SK-N-SH (cell line): ENCODE data around the gene TM9SF3. TPM values are rescaled to one million over a fixed set of nuclear protein-coding genes. Genes with fewer than 3 reads are reported as not detected.
A peak's percentile ranks its signal among the peaks of the same experiment; 100 is the strongest.

Source experiments
- CTCF ChIA-PET: fragments of 300-600, 350-600 bp; formaldehyde crosslinking; extraction: SDS; loops from one replicate; lab custom pipeline; 2021; lab: Yijun Ruan, JAX
- POLR2A ChIA-PET: fragments of 350-600 bp; sonication (Branson Sonifier 250); formaldehyde crosslinking; extraction: SDS; loops from one replicate; lab custom pipeline; 2020; ENCODE audit warnings: antibody characterized with exemption, inconsistent platforms; lab: Yijun Ruan, JAX
- DNase-seq: peaks from one replicate; pipeline ENCODE4 v3.0.0; 2012
- H2AFZ ChIP-seq: fragments of 200-600 bp; sonication (generic); 2 replicates; pipeline ENCODE4 v1.8.1; 2016; ENCODE audit warnings: antibody characterized with exemption, mild to moderate bottlenecking, low read depth
- H3F3A ChIP-seq: fragments of 200-600 bp; sonication (generic); replicated peaks from 2 replicates; pipeline ENCODE3; 2016; ENCODE audit warnings: antibody characterized with exemption, mild to moderate bottlenecking; ENCODE audit not compliant: insufficient read depth
- H3K27ac ChIP-seq, 2 experiments: fragments of 200-500 bp in 1 of 2; fragments of 200-600 bp in 1 of 2; sonication (Bioruptor generic) in 1 of 2; sonication (generic), shearing (Covaris generic) in 1 of 2; 2 replicates each; pipeline versions ENCODE4 v1.5.1 to v1.6.1; 2014 to 2016; ENCODE audit warnings: low read depth in 2 of 2, inconsistent platforms in 1 of 2, low read length in 1 of 2, mild to moderate bottlenecking in 1 of 2, mixed read lengths in 1 of 2
- H3K27me3 ChIP-seq: fragments of 200-600 bp; sonication (generic), shearing (Covaris generic); 2 replicates; pipeline ENCODE4 v1.6.1; 2016; ENCODE audit warnings: mixed run types; ENCODE audit not compliant: insufficient read depth
- H3K36me3 ChIP-seq, 2 experiments: fragments of 200-500 bp in 1 of 2; fragments of 200-600 bp in 1 of 2; sonication (Bioruptor generic) in 1 of 2; sonication (generic) in 1 of 2; replicated peaks in 1 of 2; 2 replicates each; pipeline versions ENCODE3 to v1.5.1; 2014 to 2016; ENCODE audit warnings: low read length in 1 of 2, mild to moderate bottlenecking in 1 of 2; ENCODE audit not compliant: insufficient read depth in 2 of 2, control insufficient read depth in 1 of 2
- H3K4me1 ChIP-seq, 2 experiments: fragments of 200-500 bp in 1 of 2; fragments of 200-600 bp in 1 of 2; sonication (Bioruptor generic) in 1 of 2; sonication (generic), shearing (Covaris generic) in 1 of 2; 2 replicates each; pipeline versions ENCODE4 v1.5.1 to v1.6.1; 2014 to 2016; ENCODE audit warnings: low read depth in 1 of 2, low read length in 1 of 2, mixed run types in 1 of 2; ENCODE audit not compliant: insufficient read depth in 2 of 2, control insufficient read depth in 1 of 2
- H3K4me2 ChIP-seq: fragments of 200-600 bp; sonication (generic), shearing (Covaris generic); 2 replicates; pipeline ENCODE4 v1.6.1; 2017; ENCODE audit warnings: mixed run types
- H3K4me3 ChIP-seq, 2 experiments: fragments of 200-500 bp in 1 of 2; fragments of 200-600 bp in 1 of 2; sonication (Bioruptor generic) in 1 of 2; sonication (generic), shearing (Covaris generic) in 1 of 2; 2 replicates each; pipeline versions ENCODE4 v1.5.1 to v1.8.1; 2014 to 2016; ENCODE audit warnings: low read depth in 2 of 2, inconsistent platforms in 1 of 2, low read length in 1 of 2, mild to moderate bottlenecking in 1 of 2, mixed read lengths in 1 of 2, moderate library complexity in 1 of 2
- H3K79me2 ChIP-seq: fragments of 200-600 bp; sonication (generic); 2 replicates; pipeline ENCODE4 v1.8.1; 2017; ENCODE audit warnings: mild to moderate bottlenecking; ENCODE audit not compliant: insufficient read depth
- H3K9ac ChIP-seq: fragments of 200-600 bp; sonication (generic); 2 replicates; pipeline ENCODE4 v1.6.1; 2017; ENCODE audit warnings: mixed run types
- H3K9me2 ChIP-seq: fragments of 200-600 bp; sonication (generic); 2 replicates; pipeline ENCODE4 v1.6.1; 2017; ENCODE audit warnings: mixed run types
- H3K9me3 ChIP-seq: fragments of 200-600 bp; sonication (generic); 2 replicates; pipeline ENCODE4 v1.6.1; 2017; ENCODE audit warnings: mixed run types, mild to moderate bottlenecking, moderate library complexity
- H4K20me1 ChIP-seq: fragments of 200-600 bp; sonication (generic); 2 replicates; pipeline ENCODE4 v1.6.1; 2017; ENCODE audit warnings: mild to moderate bottlenecking, mixed run types; ENCODE audit not compliant: insufficient read depth
- CTCF ChIP-seq: fragments of 200-600 bp; sonication (generic); IDR thresholded peaks from 2 replicates; pipeline ENCODE4 v1.6.1; 2017; ENCODE audit warnings: antibody characterized with exemption, mild to moderate bottlenecking, moderate library complexity
- ELF1 ChIP-seq: IDR thresholded peaks from 2 replicates; pipeline ENCODE4 v1.4.0; 2012
- EP300 ChIP-seq, 2 experiments: IDR thresholded peaks; 2 replicates each; pipeline versions ENCODE4 v1.4.0 to v1.6.1; 2012; ENCODE audit warnings: borderline replicate concordance in 1 of 2, low read depth in 1 of 2, low read length in 1 of 2
- EZH2phosphoT487 ChIP-seq: fragments of 200-600 bp; sonication (generic); IDR thresholded peaks from 2 replicates; pipeline ENCODE4 v1.6.1; 2017; ENCODE audit warnings: low read depth, mixed run types, mild to moderate bottlenecking, antibody characterized with exemption, moderate library complexity, borderline replicate concordance
- FOSL2 ChIP-seq: IDR thresholded peaks from 2 replicates; pipeline ENCODE4 v1.4.0; 2012; ENCODE audit warnings: low read depth, mild to moderate bottlenecking, moderate library complexity, borderline replicate concordance
- FOXJ3 ChIP-seq: sonication (generic); formaldehyde crosslinking; IDR thresholded peaks from 2 replicates; pipeline ENCODE4 v1.5.1; 2020; ENCODE audit warnings: mild to moderate bottlenecking, missing genetic modification reagents
- GABPA ChIP-seq: IDR thresholded peaks from 2 replicates; pipeline ENCODE4 v1.4.0; 2012; ENCODE audit warnings: low read depth, mild to moderate bottlenecking
- IRF3 ChIP-seq: fragments of 150-350 bp; IDR thresholded peaks from 2 replicates; pipeline ENCODE4 v1.6.1; 2016; ENCODE audit warnings: mild to moderate bottlenecking, low read depth, low read length
- JUND ChIP-seq: IDR thresholded peaks from 2 replicates; pipeline ENCODE4 v1.4.0; 2012
- MAX ChIP-seq: IDR thresholded peaks from 2 replicates; pipeline ENCODE4 v1.4.0; 2012; ENCODE audit warnings: low read depth
- MEF2A ChIP-seq: IDR thresholded peaks from 2 replicates; pipeline ENCODE4 v1.4.0; 2012; ENCODE audit warnings: low read depth, borderline replicate concordance
- NFIC ChIP-seq: IDR thresholded peaks from 2 replicates; pipeline ENCODE4 v1.4.0; 2012; ENCODE audit warnings: borderline replicate concordance
- NRF1 ChIP-seq: IDR thresholded peaks from 2 replicates; pipeline ENCODE4 v1.6.1; 2012; ENCODE audit warnings: low read depth, mild to moderate bottlenecking, low read length
- POLR2AphosphoS5 ChIP-seq: IDR thresholded peaks from 2 replicates; pipeline ENCODE4 v1.6.1; 2012; ENCODE audit warnings: low read depth, low read length
- SIN3A ChIP-seq: IDR thresholded peaks from 2 replicates; pipeline ENCODE4 v1.6.1; 2012; ENCODE audit warnings: low read depth, mild to moderate bottlenecking, low read length, moderate library complexity, borderline replicate concordance
- SMC3 ChIP-seq: IDR thresholded peaks from 2 replicates; pipeline ENCODE4 v1.6.1; 2012; ENCODE audit warnings: low read depth, low read length, improper control_type of control experiment
- USF1 ChIP-seq: IDR thresholded peaks from 2 replicates; pipeline ENCODE4 v1.4.0; 2012; ENCODE audit warnings: low read depth, borderline replicate concordance
- USF2 ChIP-seq: fragments of 150-350 bp; IDR thresholded peaks from 2 replicates; pipeline ENCODE4 v1.6.1; 2017; ENCODE audit warnings: antibody characterized with exemption, low read length, low read depth, borderline replicate concordance
- ZBTB33 ChIP-seq: IDR thresholded peaks from 2 replicates; pipeline ENCODE4 v1.4.0; 2012; ENCODE audit warnings: low read depth, borderline replicate concordance
- WGBS: methylation state at CpG from one replicate; pipeline ENCODE4 v1.1.6; 2017; ENCODE audit warnings: low lambda C conversion rate; 5-methylcytosine and 5-hydroxymethylcytosine counted together
- polyA plus RNA-seq, 3 experiments: library from polyadenylated mRNA; depleted of rRNA; stranded (reverse); fragments of >200 nt; gene quantifications; 2 replicates each; pipeline ENCODE4 v1.2.3, GENCODE V29; 2012

The TM9SF3 gene
- polyA plus RNA-seq, 1 of the 3 experiments (the other 2 are of a cell fraction): 24.9 TPM

- Histone ChIP-seq H4K20me1 (peaks cover 31% of the 10 kb centered on the region), H3K27me3 (no peaks in the 10 kb centered on the region), H3F3A (no peaks in the 10 kb centered on the region), H3K9me3 (no peaks in the 10 kb centered on the region), H3K79me2 (peaks cover 52% of the 10 kb centered on the region), H2AFZ (no peak overlapping the region), H3K9ac (no peak overlapping the region), H3K4me1 (peaks cover 5 to 7% of the 10 kb centered on the region in 2 experiments), H3K4me3 (no peak overlapping the region), H3K27ac (no peak overlapping the region), H3K4me2 (no peak overlapping the region), H3K9me2 (no peaks in the 10 kb centered on the region), H3K36me3 (peaks cover 42 to 50% of the 10 kb centered on the region in 2 experiments)
- TF ChIP-seq NRF1: no peak
- no peak for TF ChIP-seq USF2
- no peak for TF ChIP-seq IRF3
- TF ChIP-seq GABPA: no peak
- no peak for TF ChIP-seq FOSL2
- TF ChIP-seq MAX: no peak
- TF ChIP-seq JUND: no peak
- TF ChIP-seq NFIC: no peak
- TF ChIP-seq EZH2phosphoT487: no peak
- no peak for TF ChIP-seq FOXJ3
- TF ChIP-seq MEF2A: no peak
- no peak for TF ChIP-seq SIN3A
- TF ChIP-seq ZBTB33: no peak
- TF ChIP-seq ELF1: no peak
- 90% methylated on average over 1 of the region's 1 CpG for WGBS
- no peak for DNase-seq
- POLR2A ChIA-PET: no interaction called here
- CTCF ChIA-PET: interaction anchor here (1.1 to 3.8 kb wide), 4 partner anchors 20 to 161 kb away, joined by 3 to 15 read pairs (median 4); partner anchors contain the start of gene TLL2
Observed at GRCh38 chr10:96536129-96536528, 50.7 kb downstream of the TM9SF3 start.

- no peak overlapping the region for H3K4me2 ChIP-seq
- no peak overlapping the region for H2AFZ ChIP-seq
- H3K9me3 ChIP-seq: no peaks in the 10 kb centered on the region
- H4K20me1 ChIP-seq: peaks cover 29% of the 10 kb centered on the region
- no peaks in the 10 kb centered on the region for H3F3A ChIP-seq
- peaks cover 58 to 64% of the 10 kb centered on the region in 2 experiments for H3K36me3 ChIP-seq
- H3K4me3 ChIP-seq: no peak overlapping the region
- peaks cover 44% of the 10 kb centered on the region for H3K79me2 ChIP-seq
- H3K4me1 ChIP-seq: peaks cover 7 to 9% of the 10 kb centered on the region in 2 experiments
- no peak overlapping the region for H3K27ac ChIP-seq
- H3K9ac ChIP-seq: no peak overlapping the region
- no peak for DNase-seq
- H3K27me3 ChIP-seq: no peaks in the 10 kb centered on the region
- POLR2A ChIA-PET: no interaction called here
- CTCF ChIA-PET: interaction anchor here (1.1 to 2.8 kb wide), 2 partner anchors 13 to 22 kb away, joined by 4 to 9 read pairs; no protein-coding TSS in a partner anchor
- 85% methylated on average over 1 of the region's 1 CpG for WGBS
- no peaks in the 10 kb centered on the region for H3K9me2 ChIP-seq
- no peak for TF ChIP-seq SIN3A
- no peak for TF ChIP-seq IRF3
- TF ChIP-seq EZH2phosphoT487: no peak
- no peak for TF ChIP-seq USF1
- no peak for TF ChIP-seq FOSL2
- TF ChIP-seq SMC3: no peak
- no peak for TF ChIP-seq GABPA
- no peak for TF ChIP-seq POLR2AphosphoS5
- no peak for TF ChIP-seq CTCF
- 0 out of 4 replicates have a peak, but pooled peaks of 1 of the 2 experiments have one; percentile 6 for TF ChIP-seq EP300 (IDR thresholded peaks at IDR 0.05; ENCODE audit: borderline replicate concordance in 1 of 2, low read depth in 1 of 2, low read length in 1 of 2)
Observed at GRCh38 chr10:96532523-96532922, 54.3 kb downstream of the TM9SF3 start.
